CD14-positive monocyte (primary cell): Measurements from ENCODE around the gene MAD1L1. TPM values are rescaled to one million over a fixed set of nuclear protein-coding genes. Genes with fewer than 3 reads are reported as not detected.

Experiments used
- DNase-seq, 3 donors: peaks; one replicate each; pipeline ENCODE4 v3.0.0-alpha.2; 2011 to 2022
- H2AFZ ChIP-seq: 2 replicates; pipeline ENCODE4 v1.6.0; 2012; ENCODE audit warnings: mild to moderate bottlenecking, low read depth, low read length, inconsistent platforms; ENCODE audit not compliant: insufficient read depth, poor library complexity, severe bottlenecking
- H3K27ac ChIP-seq, 2 donors: 1 replicate in 1 of 2; 2 replicates in 1 of 2; pipeline ENCODE4 v1.5.1; 2012 to 2013; ENCODE audit warnings: low read length in 2 of 2, control low read depth in 1 of 2, inconsistent platforms in 1 of 2, low read depth in 1 of 2, mild to moderate bottlenecking in 1 of 2
- H3K27me3 ChIP-seq, 2 donors: one replicate each; pipeline versions ENCODE4 v1.6.0 to v1.6.1; 2011 to 2013; ENCODE audit warnings: low read length in 2 of 2; ENCODE audit not compliant: control insufficient read depth in 2 of 2, insufficient read depth in 2 of 2
- H3K36me3 ChIP-seq, 2 donors: replicated peaks in 1 of 2; 1 replicate in 1 of 2; 2 replicates in 1 of 2; pipeline versions ENCODE4 v1.5.1 to v1.6.1; 2012 to 2013; ENCODE audit warnings: low read length in 2 of 2, control low read depth in 1 of 2, inconsistent platforms in 1 of 2, mild to moderate bottlenecking in 1 of 2; ENCODE audit not compliant: insufficient read depth in 2 of 2, control insufficient read depth in 1 of 2
- H3K4me1 ChIP-seq, 2 donors: 1 replicate in 1 of 2; 2 replicates in 1 of 2; pipeline versions ENCODE4 v1.5.1 to v1.6.1; 2012 to 2013; ENCODE audit warnings: low read length in 2 of 2, control low read depth in 1 of 2, inconsistent platforms in 1 of 2, mild to moderate bottlenecking in 1 of 2, moderate library complexity in 1 of 2; ENCODE audit not compliant: insufficient read depth in 2 of 2, control insufficient read depth in 1 of 2
- H3K4me2 ChIP-seq: replicated peaks from 2 replicates; pipeline ENCODE3; 2012; ENCODE audit warnings: low read length, moderate library complexity, mild to moderate bottlenecking; ENCODE audit not compliant: poor library complexity, severe bottlenecking; ENCODE audit errors: extremely low read depth
- H3K4me3 ChIP-seq, 3 experiments: fragments of 200-600 bp in 1 of 3; sonication (generic) in 1 of 3; replicated peaks in 1 of 3; 1 replicate in 2 of 3; 2 replicates in 1 of 3; pipeline ENCODE4 v1.5.1; 2011 to 2013; ENCODE audit warnings: low read length in 3 of 3, mild to moderate bottlenecking in 3 of 3, control low read depth in 2 of 3, low read depth in 2 of 3, inconsistent platforms in 1 of 3, moderate library complexity in 1 of 3
- H3K79me2 ChIP-seq: 2 replicates; pipeline ENCODE4 v1.6.0; 2012; ENCODE audit warnings: mild to moderate bottlenecking, control low read depth, inconsistent platforms, low read length, moderate library complexity; ENCODE audit not compliant: insufficient read depth
- H3K9ac ChIP-seq: 2 replicates; pipeline ENCODE4 v1.6.0; 2017; ENCODE audit warnings: low read length, mild to moderate bottlenecking; ENCODE audit not compliant: insufficient read depth, poor library complexity, severe bottlenecking
- H3K9me3 ChIP-seq, 2 donors: replicated peaks in 1 of 2; 1 replicate in 1 of 2; 2 replicates in 1 of 2; pipeline versions ENCODE4 v1.5.1 to v1.6.1; 2012 to 2013; ENCODE audit warnings: low read length in 2 of 2, control low read depth in 1 of 2; ENCODE audit not compliant: control insufficient read depth in 1 of 2, insufficient read depth in 1 of 2
- H4K20me1 ChIP-seq: 2 replicates; pipeline ENCODE4 v1.6.0; 2012; ENCODE audit warnings: mild to moderate bottlenecking, low read length, control low read depth, moderate library complexity; ENCODE audit not compliant: insufficient read depth
- H3K27ac Mint-ChIP-seq, 7 donors: one replicate each; pipeline ENCODE4 v1.8.0; 2020; ENCODE audit warnings: mild to moderate bottlenecking in 7 of 7, mixed read lengths in 7 of 7, moderate library complexity in 6 of 7, inconsistent platforms in 2 of 7
- H3K27me3 Mint-ChIP-seq, 3 donors: one replicate each; pipeline ENCODE4 v1.8.0; 2021 to 2022; ENCODE audit warnings: low read depth in 3 of 3, mild to moderate bottlenecking in 3 of 3, mixed read lengths in 3 of 3, moderate library complexity in 3 of 3, inconsistent platforms in 1 of 3
- H3K36me3 Mint-ChIP-seq, 2 donors: one replicate each; pipeline ENCODE4 v1.8.0; 2020; ENCODE audit warnings: mixed read lengths in 2 of 2, inconsistent platforms in 1 of 2, mild to moderate bottlenecking in 1 of 2
- H3K4me1 Mint-ChIP-seq: one replicate; pipeline ENCODE4 v1.8.0; 2020; ENCODE audit warnings: mild to moderate bottlenecking, mixed read lengths
- H3K4me3 Mint-ChIP-seq, 2 donors: one replicate each; pipeline ENCODE4 v1.8.0; 2020; ENCODE audit warnings: mild to moderate bottlenecking in 2 of 2, mixed read lengths in 2 of 2, moderate library complexity in 1 of 2
- H3K9me3 Mint-ChIP-seq, 7 donors: one replicate each; pipeline ENCODE4 v1.8.0; 2020 to 2022; ENCODE audit warnings: mixed read lengths in 7 of 7, mild to moderate bottlenecking in 6 of 7, moderate library complexity in 6 of 7, inconsistent platforms in 2 of 7
- WGBS: methylation state at CpG from one replicate; pipeline ENCODE4 v1.1.5; 2013; ENCODE audit warnings: missing lambda C conversion rate; ENCODE audit not compliant: insufficient coverage; 5-methylcytosine and 5-hydroxymethylcytosine counted together
- intact Hi-C, 2 donors: fragments of 100-400 bp; cut with micrococcal nuclease; formaldehyde crosslinking; loops; one replicate each; pipeline versions ENCODE4 v1.15.0 to v1.15.1; 2023
- polyA plus RNA-seq, 3 donors: library from polyadenylated mRNA; depleted of rRNA in 1 of 3; unstranded in 2 of 3; stranded (reverse) in 1 of 3; fragments of 300-500 nt in 2 of 3; fragments of >200 nt in 1 of 3; fragmentation: Illumina TruSeq in 2 of 3; gene quantifications; 1 replicate in 2 of 3; 2 replicates in 1 of 3; pipeline ENCODE4 v1.2.3, GENCODE V29; 2012 to 2021
- TF ChIP-seq, protein P1 (sequence below): fragments of 200-600 bp; IDR thresholded peaks from one replicate; pipeline ENCODE4 v1.8.0; 2022; ENCODE audit warnings: antibody characterized with exemption, mild to moderate bottlenecking

Gene MAD1L1
- polyA plus RNA-seq, 3 donors = 22.0 to 39.4 (median 33.2) TPM

DNA sequence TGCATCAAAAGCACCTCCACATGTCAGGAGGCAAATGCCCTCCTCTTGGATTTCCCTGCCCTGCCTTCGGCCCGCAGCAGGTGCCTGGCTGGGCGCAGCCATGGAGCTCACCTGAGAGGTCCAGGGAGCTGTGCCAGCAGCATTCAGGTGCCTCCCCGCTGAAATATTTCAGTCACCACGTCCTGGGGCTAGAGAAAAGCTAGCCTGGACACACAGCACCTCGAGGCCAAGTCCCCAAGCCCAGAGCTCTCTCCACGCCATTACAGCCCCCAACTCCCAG is 102.7 kb downstream of the MAD1L1 start:
- DNase-seq = no peak
- TF ChIP-seq, protein P1, sequence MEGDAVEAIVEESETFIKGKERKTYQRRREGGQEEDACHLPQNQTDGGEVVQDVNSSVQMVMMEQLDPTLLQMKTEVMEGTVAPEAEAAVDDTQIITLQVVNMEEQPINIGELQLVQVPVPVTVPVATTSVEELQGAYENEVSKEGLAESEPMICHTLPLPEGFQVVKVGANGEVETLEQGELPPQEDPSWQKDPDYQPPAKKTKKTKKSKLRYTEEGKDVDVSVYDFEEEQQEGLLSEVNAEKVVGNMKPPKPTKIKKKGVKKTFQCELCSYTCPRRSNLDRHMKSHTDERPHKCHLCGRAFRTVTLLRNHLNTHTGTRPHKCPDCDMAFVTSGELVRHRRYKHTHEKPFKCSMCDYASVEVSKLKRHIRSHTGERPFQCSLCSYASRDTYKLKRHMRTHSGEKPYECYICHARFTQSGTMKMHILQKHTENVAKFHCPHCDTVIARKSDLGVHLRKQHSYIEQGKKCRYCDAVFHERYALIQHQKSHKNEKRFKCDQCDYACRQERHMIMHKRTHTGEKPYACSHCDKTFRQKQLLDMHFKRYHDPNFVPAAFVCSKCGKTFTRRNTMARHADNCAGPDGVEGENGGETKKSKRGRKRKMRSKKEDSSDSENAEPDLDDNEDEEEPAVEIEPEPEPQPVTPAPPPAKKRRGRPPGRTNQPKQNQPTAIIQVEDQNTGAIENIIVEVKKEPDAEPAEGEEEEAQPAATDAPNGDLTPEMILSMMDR = no peak
- H3K9ac ChIP-seq = no peak overlapping the region
- intact Hi-C loops = no loop called here
- Mint-ChIP-seq H3K4me3 (no peak overlapping the region), H3K4me1 (no peaks in the 10 kb centered on the region), H3K36me3 (peaks cover 32 to 51% of the 10 kb centered on the region in 2 donors), H3K27me3 (peaks cover 0 to 3% (median 0%) of the 10 kb centered on the region in 3 donors), H3K27ac (no peak overlapping the region), H3K9me3 (no peaks in the 10 kb centered on the region)
- peaks cover 0 to 44% of the 10 kb centered on the region in 2 donors for H3K36me3 ChIP-seq
- H3K4me1 ChIP-seq = no peaks in the 10 kb centered on the region
- no peaks in the 10 kb centered on the region for H3K79me2 ChIP-seq
- no peak overlapping the region for H2AFZ ChIP-seq
- H3K27ac ChIP-seq = no peak overlapping the region
- H3K4me3 ChIP-seq = no peak overlapping the region
- no peaks in the 10 kb centered on the region for H4K20me1 ChIP-seq
- WGBS = over 99% methylated on average over 7 of the region's 7 CpGs
- H3K4me2 ChIP-seq = no peak overlapping the region
- H3K27me3 ChIP-seq = no peaks in the 10 kb centered on the region
- H3K9me3 ChIP-seq = no peaks in the 10 kb centered on the region

- H3K4me3 Mint-ChIP-seq = no peak overlapping the region
- H3K9ac ChIP-seq = no peak overlapping the region
- no peak for DNase-seq
These were observed 103.2 kb downstream of the MAD1L1 start for GRCh38 chr7:2129323-2130095.

More at GRCh38 chr7:2129323-2130095, 103.2 kb downstream of the MAD1L1 start:
- no peak overlapping the region for H3K27ac ChIP-seq
- WGBS = 96% methylated on average over 29 of the region's 29 CpGs
- peaks cover 0 to 39% of the 10 kb centered on the region in 2 donors for H3K36me3 ChIP-seq
- H4K20me1 ChIP-seq = no peaks in the 10 kb centered on the region
- intact Hi-C loops = no loop called here
- Mint-ChIP-seq H3K36me3 (peaks cover 29 to 51% of the 10 kb centered on the region in 2 donors), H3K9me3 (no peaks in the 10 kb centered on the region), H3K4me1 (no peaks in the 10 kb centered on the region), H3K27ac (peak overlapping the region in 1 of 7 donors; percentile 36), H3K27me3 (peaks cover 0 to 2% (median 0%) of the 10 kb centered on the region in 3 donors)
- no peaks in the 10 kb centered on the region for H3K9me3 ChIP-seq
- H3K27me3 ChIP-seq = no peaks in the 10 kb centered on the region
- no peak overlapping the region for H3K4me3 ChIP-seq
- TF ChIP-seq, protein P1 = no peak
- H3K79me2 ChIP-seq = no peaks in the 10 kb centered on the region
- no peak overlapping the region for H3K4me2 ChIP-seq
- no peaks in the 10 kb centered on the region for H3K4me1 ChIP-seq
- no peak overlapping the region for H2AFZ ChIP-seq
